ENCODE measurements around the gene DNAH10.

DNAH10 gene

DNA sequence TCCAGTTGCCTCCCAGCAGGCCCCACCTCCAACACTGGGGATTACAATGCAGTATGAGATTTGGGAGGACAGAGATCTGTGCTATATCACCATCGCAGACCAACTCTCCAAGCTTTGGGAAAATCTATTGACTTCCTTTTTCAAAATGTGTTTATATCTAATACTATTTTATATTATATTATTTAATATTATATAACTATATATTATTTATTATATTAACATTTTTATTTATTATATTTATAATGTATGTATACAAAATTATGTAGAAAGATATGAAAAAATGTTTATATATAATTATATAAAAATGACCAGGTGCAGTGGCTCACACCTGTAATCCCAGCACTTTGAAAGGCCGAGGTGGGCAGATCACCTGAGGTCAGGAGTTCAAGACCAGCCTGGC lies 36.4 kb downstream of the DNAH10 start:
- DNase-seq: no peak

DNA sequence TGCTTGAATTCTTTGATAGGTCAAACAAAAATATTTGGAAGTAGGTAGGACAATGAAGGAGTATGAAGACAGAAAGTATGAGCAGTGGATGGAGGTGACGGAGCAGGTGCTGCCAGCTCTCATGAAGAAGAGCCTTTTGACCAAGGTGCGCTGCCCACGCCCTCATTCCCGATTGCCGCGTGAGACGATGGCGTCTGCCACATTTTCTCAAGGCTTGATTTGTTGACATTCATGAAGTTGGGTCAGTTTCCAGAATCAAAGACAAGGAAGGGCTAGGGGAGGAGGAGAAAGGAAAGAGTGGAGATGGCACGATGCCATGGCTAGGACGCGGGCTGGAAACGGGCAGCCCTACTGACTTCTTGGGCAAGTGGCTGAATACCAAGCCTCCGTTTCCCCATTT lies 37.1 kb downstream of the DNAH10 start:
- no peak for DNase-seq

DNA sequence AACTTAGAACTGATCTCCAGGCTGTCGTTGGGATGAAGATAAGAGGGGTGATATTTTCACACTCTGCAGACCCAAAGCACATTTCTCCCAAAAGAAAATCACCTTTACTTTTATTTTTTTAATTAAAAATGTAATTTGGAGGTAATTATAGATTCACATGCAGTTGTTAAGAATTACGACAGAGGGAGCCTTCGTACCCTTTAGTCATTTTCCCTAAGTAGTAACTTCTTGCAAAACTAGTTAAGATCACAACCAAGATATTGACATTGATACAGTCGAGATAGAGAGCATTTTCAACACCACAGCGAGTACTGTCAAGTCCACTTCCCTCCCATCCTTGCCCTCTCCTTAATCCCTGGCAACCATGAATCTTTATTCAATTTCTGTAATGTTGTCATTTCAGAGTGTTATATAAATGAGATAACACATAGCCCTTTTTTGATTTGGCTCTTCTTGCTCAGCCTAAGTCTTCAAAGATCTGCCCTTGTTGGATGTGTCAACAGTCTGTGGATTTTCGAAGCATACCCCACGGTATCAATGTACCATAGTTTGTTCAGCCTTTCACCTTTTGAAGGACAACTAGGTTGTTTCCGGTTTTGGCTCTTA lies 39.6 kb downstream of the DNAH10 start:
- DNase-seq: no peak

DNA sequence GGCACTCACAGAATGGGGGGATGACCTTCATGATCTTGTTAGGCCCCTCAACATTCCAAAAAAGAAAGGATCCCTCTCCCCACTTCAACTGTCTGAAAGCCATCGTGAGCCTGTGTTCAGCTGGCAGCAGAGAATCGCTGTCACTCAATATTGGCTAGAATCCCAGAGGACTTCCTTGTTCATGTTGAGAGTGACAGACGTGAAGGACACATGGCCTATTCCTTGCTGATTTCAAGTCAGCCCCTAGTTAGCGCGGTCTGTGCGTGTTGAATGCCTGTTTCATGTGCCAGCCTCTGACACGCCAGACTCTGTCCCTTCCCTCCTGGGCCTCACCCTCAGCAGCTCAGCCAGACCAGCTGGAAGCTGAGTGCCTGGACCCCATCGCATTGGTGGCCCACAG lies 43.1 kb downstream of the DNAH10 start:
- no peak for DNase-seq

DNA sequence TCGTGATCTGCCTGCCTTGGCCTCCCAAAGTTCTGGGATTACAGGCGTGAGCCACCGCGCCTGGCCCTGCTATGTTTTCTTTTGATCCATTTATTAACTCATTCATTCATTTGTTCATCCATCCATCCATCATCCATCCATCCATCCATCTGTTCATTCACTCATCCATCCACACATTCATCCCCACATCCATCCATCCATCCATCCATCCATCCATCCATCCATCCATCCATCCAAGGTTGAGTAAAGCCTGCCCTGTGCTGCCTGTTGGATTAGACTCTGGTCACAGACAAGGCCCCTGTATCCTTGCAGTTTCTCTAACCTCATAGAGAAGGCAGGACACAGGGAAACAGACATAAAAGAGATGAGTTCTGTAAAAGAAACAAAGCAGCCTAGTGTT lies 44.9 kb downstream of the DNAH10 start:
- DNase-seq: no peak

DNA sequence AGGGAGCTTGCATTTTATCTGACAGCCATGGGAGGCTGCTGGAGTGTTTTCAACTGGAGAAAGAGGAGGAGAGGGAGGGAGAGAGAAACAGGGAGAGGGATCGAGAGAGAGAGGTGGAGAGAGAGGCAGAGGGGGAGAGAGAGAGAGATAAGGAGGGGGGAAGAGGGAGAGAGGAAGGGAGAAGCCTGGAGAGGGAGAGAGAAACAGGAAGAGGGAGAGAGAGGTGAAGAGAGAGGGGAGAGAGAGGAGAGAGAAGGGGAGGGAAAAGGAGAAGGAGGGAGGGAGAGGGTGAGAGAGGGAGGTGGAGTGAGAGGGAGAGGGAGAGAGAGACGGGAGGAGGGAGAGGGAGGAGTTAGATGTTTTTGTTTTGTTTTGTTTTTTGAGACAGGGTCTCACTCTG lies 45.6 kb downstream of the DNAH10 start:
- no peak for DNase-seq

DNA sequence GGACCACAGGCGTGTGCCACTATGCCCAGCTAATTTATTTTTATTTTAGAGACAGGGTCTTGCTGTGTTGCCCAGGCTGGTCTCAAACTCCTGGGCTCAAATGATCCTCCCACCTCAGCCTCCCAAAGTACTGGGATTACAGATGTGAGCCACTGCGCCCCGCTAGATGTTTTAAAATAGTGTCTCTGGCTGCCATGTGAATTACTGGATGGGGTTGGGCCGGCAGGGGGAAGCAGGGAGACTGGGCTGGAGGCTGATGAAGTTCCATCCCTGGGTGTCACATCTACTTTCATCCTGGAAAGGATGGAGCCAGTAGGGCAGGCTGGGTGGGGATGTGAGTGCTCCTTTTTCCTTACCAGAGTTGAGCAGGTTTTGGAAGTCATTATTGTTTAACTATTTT lies 46.1 kb downstream of the DNAH10 start:
- no peak for DNase-seq

DNA sequence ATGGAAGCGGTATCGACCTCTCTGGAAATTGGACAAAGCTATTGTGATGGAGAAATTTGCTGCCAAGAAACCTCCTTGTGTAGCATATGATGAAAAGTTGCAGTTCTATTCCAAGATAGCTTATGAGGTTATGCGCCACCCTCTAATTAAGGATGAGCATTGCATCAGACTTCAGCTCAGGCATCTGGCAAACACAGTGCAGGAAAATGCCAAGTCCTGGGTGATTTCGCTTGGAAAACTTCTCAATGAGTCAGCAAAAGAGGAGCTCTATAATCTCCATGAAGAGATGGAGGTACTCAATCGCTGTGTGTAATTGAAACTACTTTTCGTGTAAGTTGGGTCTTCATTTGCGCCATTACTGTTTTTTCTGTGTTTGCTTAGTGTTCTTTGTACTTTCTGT lies 51.2 kb downstream of the DNAH10 start:
- no peak for DNase-seq

DNA sequence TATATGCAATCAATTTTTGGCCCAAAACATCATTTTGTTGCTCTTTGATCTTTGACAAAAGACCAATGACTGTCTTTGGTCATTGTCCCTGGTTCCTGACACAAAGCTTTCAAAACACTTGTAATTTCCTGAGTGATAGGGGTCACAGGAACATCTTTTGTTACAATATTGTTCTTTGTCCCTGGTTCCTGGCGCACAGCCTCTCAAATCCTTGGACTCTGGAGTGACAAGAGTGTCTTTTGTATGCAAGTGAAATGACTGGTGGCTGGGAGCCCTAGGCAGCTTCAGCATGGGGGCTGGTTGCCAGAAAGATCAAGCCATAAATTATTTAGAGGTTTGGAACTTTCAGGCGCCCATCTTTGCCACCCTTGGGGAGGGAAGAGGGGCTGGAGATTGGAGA lies 53.9 kb downstream of the DNAH10 start:
- no peak for DNase-seq

DNA sequence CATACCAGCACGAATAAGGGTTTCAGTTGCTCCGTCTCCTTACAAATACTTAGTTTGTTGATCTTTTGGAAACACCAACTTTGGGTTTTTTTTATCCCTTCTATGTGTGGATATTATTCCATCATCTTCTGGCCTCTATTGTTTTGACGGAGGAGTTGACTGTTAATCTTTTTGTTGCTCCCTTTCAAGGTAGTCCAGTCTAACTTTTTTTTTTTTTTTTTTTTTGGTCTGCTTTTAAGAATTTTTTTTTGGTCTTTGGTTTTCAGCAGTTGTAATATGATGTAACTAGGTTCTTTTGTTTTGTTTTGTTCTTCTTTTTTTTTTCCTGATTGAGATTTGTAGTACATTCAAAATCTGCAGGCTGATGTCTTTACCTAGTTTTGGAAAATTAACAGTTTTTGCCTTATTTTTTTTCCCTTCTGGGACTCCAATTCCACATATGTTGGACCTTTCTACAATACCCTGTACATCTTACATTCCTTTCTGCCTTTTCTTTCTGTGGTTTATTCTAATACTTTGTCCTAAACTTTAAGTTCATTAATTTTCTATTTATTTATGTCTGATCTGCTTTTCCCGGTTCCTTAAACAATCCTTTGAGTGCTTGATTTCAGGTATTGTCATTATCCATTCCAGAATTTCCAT lies 54.9 kb downstream of the DNAH10 start:
- DNase-seq: no peak

DNA sequence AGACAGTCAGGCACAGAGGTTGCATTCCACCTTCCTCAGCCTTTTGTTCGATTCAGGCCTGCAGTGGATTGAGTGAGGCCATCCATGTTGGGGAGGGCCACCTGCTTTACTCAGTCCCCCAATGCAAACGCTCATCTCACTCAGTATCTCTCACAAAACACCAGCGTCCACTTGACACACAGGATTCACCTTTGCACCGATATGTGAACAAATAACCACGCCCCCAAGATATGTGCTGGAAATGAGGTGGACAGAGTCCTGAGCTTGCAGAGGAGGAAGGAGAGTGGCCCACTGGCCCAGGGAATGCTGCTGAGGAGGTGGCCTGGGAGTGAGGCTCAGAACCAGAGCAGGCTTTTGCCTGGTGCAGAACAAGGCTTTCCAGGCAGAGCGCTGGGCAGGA lies 60.7 kb downstream of the DNAH10 start:
- DNase-seq: no peak

DNA sequence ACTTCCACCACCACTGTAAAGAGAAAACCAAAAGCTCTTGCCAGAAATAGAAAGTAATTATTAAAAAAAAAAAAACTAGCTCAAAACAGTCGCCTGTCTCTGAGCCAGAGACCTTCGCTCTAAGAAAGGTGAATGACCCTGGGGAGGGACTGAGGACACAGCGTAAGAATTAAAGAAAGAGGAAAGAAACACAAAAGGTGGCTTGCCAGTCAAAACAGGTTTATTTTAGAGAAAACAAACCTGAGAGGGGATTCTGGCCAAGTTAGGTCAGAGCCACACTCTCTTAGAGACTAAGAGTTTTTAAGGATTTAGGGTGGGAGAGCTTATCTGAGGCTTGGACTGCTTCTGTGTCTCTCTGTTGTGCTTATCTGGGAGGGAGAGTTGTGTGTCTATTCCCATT lies 66.0 kb downstream of the DNAH10 start:
- DNase-seq: no peak

DNA sequence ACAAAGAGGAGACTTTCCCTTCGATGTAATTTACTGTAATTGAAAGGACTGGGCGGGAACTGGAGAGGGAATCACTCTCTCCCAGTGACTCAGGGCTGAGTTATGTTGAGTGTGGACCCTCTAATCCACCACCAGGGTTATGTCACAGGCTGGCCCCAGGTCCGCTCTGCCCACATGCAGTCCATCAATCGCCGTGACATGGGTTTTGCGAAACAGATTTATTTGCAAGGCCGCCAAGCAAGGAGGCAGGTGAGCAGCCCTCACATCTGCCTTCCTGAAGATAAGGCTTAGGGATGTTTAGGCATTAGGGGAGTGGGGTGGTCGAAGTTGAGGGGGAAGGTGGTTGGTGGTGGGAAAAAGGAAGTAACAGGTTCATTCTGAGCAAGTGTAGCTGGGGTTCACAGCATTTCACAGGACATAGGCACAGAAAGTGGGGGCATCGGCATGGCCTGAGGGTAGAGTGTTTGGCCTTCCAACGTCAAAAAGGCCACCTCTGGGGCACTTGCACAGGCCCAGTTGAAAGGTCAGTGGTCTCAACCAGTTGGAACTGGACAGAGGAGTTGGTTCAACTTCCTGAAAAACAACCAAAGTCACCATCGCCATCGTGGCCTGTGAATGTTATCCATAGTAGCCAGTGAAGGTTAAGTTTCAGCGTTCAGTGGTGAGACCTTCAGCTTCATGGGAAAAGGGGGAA lies 66.9 kb downstream of the DNAH10 start:
- DNase-seq: no peak

DNA sequence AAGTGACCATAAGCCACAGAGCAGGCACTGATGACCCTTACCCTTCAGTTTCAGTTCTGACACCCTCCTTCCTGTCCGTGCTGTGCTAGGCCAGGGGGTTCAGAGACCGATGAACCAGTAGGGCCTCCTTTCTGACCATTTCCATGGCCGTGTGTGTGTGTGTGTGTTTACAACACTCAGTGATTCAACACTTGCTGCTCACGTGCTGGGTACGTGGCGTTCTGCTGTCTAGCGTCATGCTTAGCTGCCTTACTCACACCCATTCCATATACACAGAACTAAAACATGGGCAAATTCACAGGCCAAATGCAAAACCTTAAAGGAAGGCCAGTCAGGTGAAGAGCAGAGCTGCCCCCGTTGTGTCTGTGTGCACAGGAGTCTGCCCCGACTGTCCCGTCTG lies 67.5 kb downstream of the DNAH10 start:
- no peak for DNase-seq

DNA sequence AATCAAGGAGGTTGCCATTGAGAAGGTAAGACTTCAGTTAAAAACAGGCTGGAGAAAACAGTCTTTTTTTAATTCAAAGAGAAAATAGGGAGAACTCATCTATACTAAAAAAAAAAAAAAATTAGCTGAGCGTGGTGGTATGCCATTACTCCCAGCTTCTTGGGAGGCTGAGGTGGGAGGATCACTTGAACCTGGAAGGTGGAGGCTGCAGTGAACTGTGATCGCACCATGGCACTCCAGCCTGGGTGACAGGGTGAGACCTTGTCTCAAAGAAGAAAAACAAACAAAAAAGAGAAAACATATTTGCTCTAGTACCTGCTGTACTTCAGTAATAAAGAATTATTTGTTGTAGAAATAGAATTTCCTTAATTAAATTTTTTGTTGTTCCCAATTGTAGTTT lies 68.6 kb downstream of the DNAH10 start:
- DNase-seq: no peak

DNA sequence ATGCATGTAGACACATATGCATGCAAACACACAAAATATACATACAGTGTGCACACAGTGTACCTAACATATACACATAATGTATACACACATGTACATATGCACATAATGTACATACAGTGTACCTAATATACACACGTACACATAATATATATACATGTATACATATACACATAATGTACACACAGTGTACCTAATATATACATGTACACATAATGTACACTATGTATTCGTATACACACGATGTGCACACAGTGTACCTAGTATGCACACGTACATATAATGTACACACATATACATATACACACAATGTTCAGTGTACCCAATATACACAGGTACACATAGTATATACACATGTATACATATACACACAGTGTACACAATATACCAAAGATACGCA lies 70.0 kb downstream of the DNAH10 start:
- DNase-seq: no peak

DNA sequence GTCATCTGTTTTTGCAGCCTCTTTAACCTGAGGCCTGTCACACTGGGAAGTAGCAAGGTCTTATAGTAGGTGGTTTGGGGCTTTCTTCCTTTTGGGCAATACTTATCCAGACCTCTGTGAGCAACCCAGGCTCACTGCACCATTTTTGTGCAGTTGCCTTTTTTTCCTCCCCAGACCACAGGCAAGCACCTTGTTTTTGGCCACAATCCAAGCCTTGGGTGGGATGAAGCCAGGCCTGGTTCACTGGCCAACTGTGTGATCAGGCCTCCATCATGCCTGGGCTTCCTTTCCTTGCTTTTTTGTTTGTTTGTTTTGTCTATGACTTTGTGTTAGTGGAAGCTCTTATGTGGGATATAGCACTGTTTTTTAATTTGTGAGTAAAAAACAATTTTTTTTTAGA lies 71.7 kb downstream of the DNAH10 start:
- DNase-seq: no peak

DNA sequence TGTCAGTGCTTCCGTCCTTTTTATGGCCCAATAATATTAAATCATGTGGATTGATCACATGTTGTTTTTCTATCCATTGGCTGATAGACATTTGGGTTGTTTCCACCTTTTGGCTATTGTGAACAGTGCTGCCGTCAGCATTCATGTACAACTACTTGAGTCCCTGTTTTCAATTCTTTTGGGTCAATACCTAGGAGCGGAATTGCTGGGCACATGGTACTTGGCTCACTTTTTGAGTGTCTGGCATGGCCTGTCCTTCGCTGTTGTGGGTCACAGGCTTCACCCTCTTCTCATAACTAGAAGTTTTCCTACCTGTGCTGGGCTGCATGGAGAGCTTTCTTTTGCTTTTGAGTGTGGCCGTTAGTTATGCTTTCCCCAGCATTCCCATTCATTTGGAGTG lies 72.7 kb downstream of the DNAH10 start:
- no peak for DNase-seq

DNA sequence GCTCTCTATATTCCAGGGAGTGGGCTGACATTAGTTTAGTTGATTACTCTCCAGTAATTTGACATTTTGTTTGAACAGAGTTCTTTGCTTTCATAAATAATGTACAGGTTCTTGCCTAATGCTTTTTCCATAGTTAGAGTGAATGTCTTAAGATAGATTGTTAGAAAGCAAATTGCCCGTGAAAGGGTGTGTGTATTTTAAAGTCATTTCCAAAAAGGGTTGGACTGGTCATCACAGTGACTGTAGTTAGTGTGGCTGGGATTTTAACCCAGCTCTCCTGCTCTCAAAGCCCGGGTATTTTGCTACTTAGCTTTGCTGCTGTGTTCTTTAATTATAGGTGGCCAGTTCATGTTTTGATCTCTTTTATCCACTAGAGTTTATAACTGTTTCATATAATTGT lies 74.2 kb downstream of the DNAH10 start:
- no peak for DNase-seq

DNA sequence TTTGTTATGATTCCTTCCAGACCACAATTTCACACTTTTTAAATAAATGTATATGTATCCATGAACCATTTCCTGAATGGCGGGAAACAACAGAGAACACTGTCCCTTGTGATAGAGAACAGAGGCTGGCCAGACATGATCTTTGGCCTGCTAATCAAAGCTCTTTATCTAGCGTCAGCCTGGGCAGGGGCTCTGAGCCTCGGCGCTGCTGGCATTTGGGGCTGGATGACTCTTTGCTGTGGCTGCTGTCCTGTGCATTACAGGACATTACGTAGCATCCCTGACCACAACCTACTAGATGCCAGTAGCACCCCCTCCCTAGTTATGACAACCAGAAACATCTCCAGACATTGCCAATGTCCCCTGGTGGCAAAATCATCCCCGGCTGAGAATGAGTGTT lies 77.7 kb downstream of the DNAH10 start:
- DNase-seq: no peak

DNA sequence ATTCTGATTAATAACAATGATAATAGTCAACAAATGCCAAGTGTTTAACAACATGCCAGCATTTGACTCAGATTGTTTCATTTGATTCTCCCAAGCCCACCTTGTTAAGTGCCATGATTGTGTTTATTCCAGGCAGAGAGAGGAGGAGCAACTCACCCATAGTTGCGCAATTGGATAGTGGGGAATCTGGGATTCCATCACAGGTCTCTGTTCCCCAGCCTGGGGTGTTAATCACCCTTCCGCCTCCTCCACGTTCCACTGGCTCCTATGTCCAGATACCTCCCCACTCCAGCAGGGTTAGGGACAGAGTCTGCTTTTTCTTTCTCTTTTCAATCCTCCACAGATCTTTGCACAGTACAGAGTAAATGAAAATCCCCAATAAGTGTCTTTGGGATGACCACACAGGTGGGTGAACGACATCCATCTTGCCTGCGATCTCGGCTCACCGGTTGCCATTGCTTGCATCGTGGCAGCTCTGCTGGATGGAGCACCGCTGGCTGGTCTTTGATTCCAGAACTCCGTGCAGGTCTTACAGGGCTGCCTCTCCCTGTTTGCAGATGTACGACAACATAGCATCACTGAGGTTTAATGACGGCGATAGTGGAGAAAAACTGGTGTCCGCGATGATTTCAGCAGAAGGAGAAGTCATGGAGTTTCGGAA lies 78.8 kb downstream of the DNAH10 start:
- DNase-seq: no peak

DNA sequence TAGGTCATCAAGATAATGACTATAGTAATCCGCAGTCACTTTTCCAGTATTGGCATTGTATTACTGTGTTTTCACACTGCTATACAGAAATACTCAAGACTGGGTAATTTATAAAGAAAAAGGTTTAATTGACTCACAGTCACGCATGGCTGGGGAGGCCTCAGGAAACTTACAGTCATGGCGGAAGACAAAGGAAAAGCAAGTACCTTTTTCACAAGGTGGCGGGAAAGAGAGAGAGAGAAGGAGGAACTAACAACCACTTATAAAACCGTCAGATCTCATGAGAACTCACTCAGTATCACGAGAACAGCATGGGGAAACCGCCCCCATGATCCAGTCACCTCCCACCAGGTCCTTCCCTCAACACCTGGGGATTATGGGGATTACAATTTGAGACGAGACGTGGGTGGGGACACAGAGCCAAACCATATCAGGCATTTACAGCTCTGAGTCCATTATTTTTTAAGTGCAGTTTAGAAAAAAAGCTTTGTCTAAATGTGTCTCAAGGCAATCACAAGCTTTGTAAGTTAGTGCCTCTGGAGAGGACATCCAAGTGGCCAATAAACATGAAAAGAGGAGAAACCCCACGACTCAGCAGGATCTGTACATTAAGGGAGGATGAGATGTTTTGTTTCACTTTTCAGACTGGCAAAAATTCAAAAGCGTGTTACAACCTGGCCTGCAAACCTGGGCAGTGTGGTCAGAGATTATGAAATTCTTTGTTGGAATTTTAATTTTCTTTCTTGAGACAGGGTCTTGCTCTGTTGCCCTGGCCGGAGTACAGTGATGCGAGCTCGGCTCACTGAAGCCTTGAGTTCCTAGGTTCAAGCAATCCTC lies 82.0 kb downstream of the DNAH10 start:
- DNase-seq: no peak

DNA sequence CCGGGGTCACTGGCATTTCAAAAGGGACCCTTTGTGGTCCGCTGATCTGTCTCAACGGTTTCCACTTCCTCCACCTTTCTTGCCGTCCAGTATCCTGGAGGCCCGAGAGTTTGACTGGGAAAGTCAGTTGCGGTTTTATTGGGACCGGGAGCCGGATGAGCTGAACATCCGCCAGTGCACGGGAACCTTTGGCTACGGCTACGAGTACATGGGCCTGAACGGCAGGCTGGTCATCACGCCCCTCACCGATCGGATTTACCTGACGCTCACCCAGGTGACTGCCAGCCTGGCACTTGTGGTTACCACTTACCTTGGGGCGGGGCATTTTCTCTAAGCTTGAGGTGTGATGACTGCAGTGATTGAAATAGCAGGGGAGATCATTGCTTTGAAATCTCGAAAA lies 83.8 kb downstream of the DNAH10 start:
- DNase-seq: no peak

Measured in NCI-H526 treated with DMSO at 0.1 percent for 48 hours (cell line).